ENCODE results near the gene CELF2. TPM values are rescaled to one million over a fixed set of nuclear protein-coding genes. Genes with fewer than 3 reads are reported as not detected.

The CELF2 gene
- total RNA-seq, 6 donors from 2014 or later, result 82.7 to 193 (median 120) TPM

DNA sequence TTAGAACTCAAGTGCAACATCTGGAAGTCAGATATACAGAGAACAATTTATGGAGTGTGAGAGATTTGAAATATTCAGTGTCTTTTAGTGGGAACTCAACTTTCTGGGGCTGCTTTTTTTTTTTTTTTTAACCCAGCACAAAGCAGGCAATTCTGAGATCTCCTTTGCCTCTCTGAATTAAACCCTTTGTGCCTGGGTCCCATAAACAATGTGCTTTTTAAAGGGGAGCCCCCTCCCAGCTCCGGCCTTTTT, 146.8 kb downstream of the CELF2 start:
- 30 to 50% methylated on average over 1 of the region's 1 CpG for WGBS, 2 donors
- peak overlapping the region; percentile 89 to 97 (median 92) for H3K27ac ChIP-seq
- peak overlapping the region in 3 of 4 donors; percentile 55 to 57 (median 55) for H3K4me3 ChIP-seq
- H3K36me3 ChIP-seq, result peaks cover 0 to 2% (median 0%) of the 10 kb centered on the region in 4 donors
- ATAC-seq (ENCODE audit: low FRiP score in 2 of 2), result no peak
- DNase-seq, result no peak
- H3K27me3 ChIP-seq, result no peaks in the 10 kb centered on the region
- peaks cover 30 to 66% (median 43%) of the 10 kb centered on the region in 4 donors for H3K4me1 ChIP-seq
- TF ChIP-seq POLR2A (IDR thresholded peaks at IDR 0.05) (no peak), POLR2AphosphoS5 (IDR thresholded peaks at IDR 0.05) (no peak), EP300 (IDR thresholded peaks at IDR 0.05) (no peak)
- TF ChIP-seq, protein P1, sequence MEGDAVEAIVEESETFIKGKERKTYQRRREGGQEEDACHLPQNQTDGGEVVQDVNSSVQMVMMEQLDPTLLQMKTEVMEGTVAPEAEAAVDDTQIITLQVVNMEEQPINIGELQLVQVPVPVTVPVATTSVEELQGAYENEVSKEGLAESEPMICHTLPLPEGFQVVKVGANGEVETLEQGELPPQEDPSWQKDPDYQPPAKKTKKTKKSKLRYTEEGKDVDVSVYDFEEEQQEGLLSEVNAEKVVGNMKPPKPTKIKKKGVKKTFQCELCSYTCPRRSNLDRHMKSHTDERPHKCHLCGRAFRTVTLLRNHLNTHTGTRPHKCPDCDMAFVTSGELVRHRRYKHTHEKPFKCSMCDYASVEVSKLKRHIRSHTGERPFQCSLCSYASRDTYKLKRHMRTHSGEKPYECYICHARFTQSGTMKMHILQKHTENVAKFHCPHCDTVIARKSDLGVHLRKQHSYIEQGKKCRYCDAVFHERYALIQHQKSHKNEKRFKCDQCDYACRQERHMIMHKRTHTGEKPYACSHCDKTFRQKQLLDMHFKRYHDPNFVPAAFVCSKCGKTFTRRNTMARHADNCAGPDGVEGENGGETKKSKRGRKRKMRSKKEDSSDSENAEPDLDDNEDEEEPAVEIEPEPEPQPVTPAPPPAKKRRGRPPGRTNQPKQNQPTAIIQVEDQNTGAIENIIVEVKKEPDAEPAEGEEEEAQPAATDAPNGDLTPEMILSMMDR (IDR thresholded peaks at IDR 0.05), result no peak
- no peaks in the 10 kb centered on the region for H3K9me3 ChIP-seq

DNA sequence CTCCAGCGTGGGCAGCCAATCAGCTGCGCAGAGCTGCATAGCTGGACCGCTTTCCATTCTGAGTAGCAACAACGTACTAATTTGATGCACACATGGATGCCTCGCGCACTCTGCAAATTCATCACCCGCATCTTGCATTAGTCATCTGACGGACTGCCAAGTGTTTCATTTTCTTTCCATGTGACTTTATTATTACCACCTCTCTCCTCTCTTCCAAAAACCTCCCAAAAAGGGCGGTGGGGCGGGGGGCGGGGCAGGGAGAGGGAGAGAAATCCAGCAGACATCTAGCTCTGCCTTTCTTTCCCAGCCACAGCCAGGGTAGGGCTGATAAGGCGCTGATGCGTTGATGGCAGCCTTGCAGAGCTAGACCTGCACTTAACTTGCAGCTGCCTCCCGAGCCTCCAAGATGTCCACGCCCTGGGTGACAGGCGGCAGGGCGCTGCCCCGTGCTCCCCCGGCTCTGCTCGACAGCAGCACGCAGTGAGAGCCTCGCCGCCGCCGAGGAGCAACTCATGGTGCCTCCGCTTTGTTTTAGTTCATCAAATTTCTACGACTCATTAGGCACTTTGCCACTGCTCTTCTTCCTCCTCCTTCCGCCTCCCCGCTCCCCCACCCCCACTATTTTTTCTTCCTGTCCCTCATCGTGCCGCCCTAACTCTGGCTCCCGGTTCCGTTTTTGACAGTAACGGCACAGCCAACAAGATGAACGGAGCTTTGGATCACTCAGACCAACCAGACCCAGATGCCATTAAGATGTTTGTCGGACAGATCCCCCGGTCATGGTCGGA, 147.3 kb downstream of the CELF2 start:
- WGBS, 2 donors, result 15 to 21% methylated on average over 35 to 38 of the region's 38 CpGs
- Histone ChIP-seq H3K36me3 (peaks cover 0 to 2% (median 0%) of the 10 kb centered on the region in 4 donors), H3K9me3 (no peaks in the 10 kb centered on the region), H3K4me3 (peak overlapping the region; percentile 27 to 57 (median 55)), H3K27ac (peak overlapping the region; percentile 89 to 97 (median 92)), H3K4me1 (peaks cover 30 to 63% (median 41%) of the 10 kb centered on the region in 4 donors), H3K27me3 (no peaks in the 10 kb centered on the region)
- DNase-seq, result peak; percentile 73 to 90
- ATAC-seq (ENCODE audit: low FRiP score in 2 of 2), result peak; percentile 38 to 72
- TF ChIP-seq POLR2AphosphoS5 (IDR thresholded peaks at IDR 0.05), result peak in 1 of 2 donors; percentile 41
- no peak for TF ChIP-seq EP300 (IDR thresholded peaks at IDR 0.05)
- TF ChIP-seq POLR2A (IDR thresholded peaks at IDR 0.05), result peak in 2 of 4 donors; percentile 38 to 63

DNA sequence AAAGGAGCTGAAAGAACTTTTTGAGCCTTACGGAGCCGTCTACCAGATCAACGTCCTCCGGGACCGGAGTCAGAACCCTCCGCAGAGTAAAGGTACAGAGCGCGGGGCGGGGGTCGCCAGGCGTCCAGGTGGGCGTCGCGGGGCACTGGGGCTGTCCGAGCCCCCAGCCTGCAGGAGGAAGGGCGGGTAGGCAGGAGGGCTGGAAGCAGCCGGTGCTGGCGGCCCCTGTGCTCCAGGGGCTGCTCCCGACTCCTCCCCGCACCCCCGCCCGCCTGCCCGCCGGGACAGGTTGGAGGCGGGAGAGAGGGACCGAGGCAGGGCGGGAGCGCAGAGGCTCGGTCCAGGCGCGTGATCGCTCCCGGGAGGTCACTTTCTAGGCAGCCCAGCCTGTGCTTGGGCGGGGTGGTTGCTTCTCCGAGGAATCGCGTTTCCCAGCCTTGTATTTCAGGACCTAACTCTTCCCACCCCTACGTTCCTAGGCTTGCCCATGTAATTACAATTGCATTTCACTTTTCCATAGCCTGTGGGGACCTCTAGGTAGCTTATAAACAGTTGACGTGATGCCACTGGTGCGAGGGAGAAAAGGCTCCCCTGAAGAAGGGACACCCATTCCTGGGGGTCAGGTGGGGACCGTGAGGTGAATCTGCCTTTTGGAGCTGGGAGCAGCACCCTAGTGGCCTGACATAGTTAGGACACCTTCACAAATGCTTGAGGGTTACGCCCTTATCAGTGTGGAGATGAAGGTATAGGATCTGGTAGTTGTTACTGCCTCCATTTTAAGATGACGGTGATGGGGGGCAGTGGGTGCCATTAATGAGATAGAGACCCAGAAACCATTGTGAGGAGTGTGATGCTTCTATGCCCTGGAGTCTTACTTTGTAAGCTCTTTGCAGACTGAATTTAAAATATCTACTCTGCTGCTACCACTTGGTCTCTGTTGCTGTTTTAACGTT, 148.2 kb downstream of the CELF2 start:
- Histone ChIP-seq H3K27me3 (no peaks in the 10 kb centered on the region), H3K36me3 (peaks cover 0 to 2% (median 0%) of the 10 kb centered on the region in 4 donors), H3K4me3 (peak overlapping the region; percentile 27 to 57 (median 55)), H3K4me1 (peaks cover 30 to 55% (median 40%) of the 10 kb centered on the region in 4 donors), H3K9me3 (no peaks in the 10 kb centered on the region), H3K27ac (peak overlapping the region; percentile 89 to 97 (median 92))
- 28 to 51% methylated on average over 11 to 31 of the region's 44 CpGs for WGBS, 2 donors
- peak; percentile 54 to 70 for ATAC-seq (ENCODE audit: low FRiP score in 2 of 2)
- TF ChIP-seq, protein P1 (IDR thresholded peaks at IDR 0.05), result peak; percentile 23 to 55 (median 46)
- TF ChIP-seq POLR2AphosphoS5 (IDR thresholded peaks at IDR 0.05), result no peak
- peak in 2 of 4 donors; percentile 39 to 59 for TF ChIP-seq POLR2A (IDR thresholded peaks at IDR 0.05)
- TF ChIP-seq EP300 (IDR thresholded peaks at IDR 0.05), result no peak
- DNase-seq, result peak; percentile 64 to 89

DNA sequence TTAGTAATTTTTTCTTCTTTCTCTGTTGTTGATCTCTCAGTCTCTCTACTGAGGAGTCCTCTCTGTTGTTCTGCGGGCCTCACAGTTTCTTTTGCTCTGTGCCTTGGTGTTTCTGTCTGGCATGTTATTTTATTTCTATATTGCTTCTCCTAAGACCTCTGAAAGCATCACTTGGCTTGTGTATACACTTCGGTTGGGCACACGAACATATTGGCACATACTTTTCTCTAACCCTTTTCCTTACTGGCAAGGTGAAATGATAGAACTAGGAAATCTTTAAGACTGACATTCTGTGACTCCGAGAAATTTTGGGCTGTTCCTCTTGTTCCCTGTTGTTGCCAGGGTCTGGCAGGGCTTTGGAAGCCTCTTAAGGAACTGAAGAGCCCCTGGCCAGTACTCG, 148.9 kb downstream of the CELF2 start:
- ATAC-seq (ENCODE audit: low FRiP score in 2 of 2) (no peak), DNase-seq (no peak)
- Histone ChIP-seq H3K36me3 (peaks cover 0 to 2% (median 0%) of the 10 kb centered on the region in 4 donors), H3K4me1 (peaks cover 25 to 54% (median 36%) of the 10 kb centered on the region in 4 donors), H3K27ac (peak overlapping the region; percentile 89 to 97 (median 92)), H3K4me3 (peak overlapping the region; percentile 19 to 57 (median 55)), H3K27me3 (no peaks in the 10 kb centered on the region), H3K9me3 (no peaks in the 10 kb centered on the region)
- no peak for TF ChIP-seq POLR2A (IDR thresholded peaks at IDR 0.05)
- no peak for TF ChIP-seq EP300 (IDR thresholded peaks at IDR 0.05)
- no peak for TF ChIP-seq POLR2AphosphoS5 (IDR thresholded peaks at IDR 0.05)
- TF ChIP-seq, protein P1 (IDR thresholded peaks at IDR 0.05), result no peak
- WGBS, 2 donors, result 48 to 53% methylated on average over 5 of the region's 5 CpGs
